Measurements from ENCODE around the gene DNAJC30. TPM values are rescaled to one million over a fixed set of nuclear protein-coding genes. Genes with fewer than 3 reads are reported as not detected.
A peak's percentile ranks its signal among the peaks of the same experiment; 100 is the strongest.

DNAJC30 gene
- total RNA-seq, 1 experiment from 2014 or later = 6.8 TPM

GRCh38 chr7:73719806-73720169, 36.5 kb upstream of the DNAJC30 start:
- H3K4me1 Mint-ChIP-seq = no peaks in the 10 kb centered on the region
- CTCF ChIA-PET = interaction anchor here (1.0 to 2.0 kb wide), 7 partner anchors 9 to 113 kb away, joined by 4 to 18 read pairs (median 4); no protein-coding TSS in a partner anchor
- H3K27ac Mint-ChIP-seq = no peak overlapping the region
- no peak for TF ChIP-seq ZMAT4 (CRISPR knock-in tag; IDR thresholded peaks at IDR 0.05)
- TF ChIP-seq ZNF121 (CRISPR knock-in tag; IDR thresholded peaks at IDR 0.05) = peak; percentile 85; the same call in 1 of the 2 replicates
- peak; percentile 9; the same call in 1 of the 2 replicates for ATAC-seq
- H3K4me3 Mint-ChIP-seq = peak overlapping the region; percentile 64
- H3K36me3 Mint-ChIP-seq = no peaks in the 10 kb centered on the region
- no peaks in the 10 kb centered on the region for H3K9me3 Mint-ChIP-seq
- no peak for DNase-seq (ENCODE audit: low spot score)
- peaks cover 42% of the 10 kb centered on the region for H3K27me3 Mint-ChIP-seq (ENCODE audit: low read depth)
- POLR2A ChIA-PET = interaction anchor here (0.8 kb wide), 1 partner anchor 16 kb away, joined by 5 read pairs; no protein-coding TSS in a partner anchor

- H3K27ac Mint-ChIP-seq = no peak within 1 kb of the TSS
Measured at GRCh38 chr7:73718905-73719805, 35.9 kb upstream of the DNAJC30 start, which contains the start of gene STX1A. Gene STX1A (minus strand): TSS chr7:73719669. CDS start chr7:73719631, 38 bp downstream.

More at GRCh38 chr7:73718905-73719805, 35.9 kb upstream of the DNAJC30 start, which contains the start of gene STX1A:
- ATAC-seq (peak; percentile 94), DNase-seq (ENCODE audit: low spot score) (peak; percentile 68)
- POLR2A ChIA-PET = interaction anchor here (0.5 to 0.8 kb wide), 2 partner anchors 15 to 204 kb away, joined by 3 to 5 read pairs; no protein-coding TSS in a partner anchor
- Mint-ChIP-seq H3K4me3 (peak within 1 kb of the TSS; percentile 64), H3K36me3 (no peaks in the 10 kb centered on the region), H3K4me1 (no peaks in the 10 kb centered on the region), H3K9me3 (no peaks in the 10 kb centered on the region), H3K27me3 (ENCODE audit: low read depth) (peaks cover 42% of the 10 kb centered on the region)
- CTCF ChIA-PET = interaction anchor here (1.0 to 2.0 kb wide), 7 partner anchors 9 to 112 kb away, joined by 4 to 18 read pairs (median 4); no protein-coding TSS in a partner anchor
- TF ChIP-seq ZNF396 (CRISPR knock-in tag; IDR thresholded peaks at IDR 0.05; ENCODE audit: borderline replicate concordance) (no peak), CBFB (CRISPR knock-in tag; IDR thresholded peaks at IDR 0.05; ENCODE audit: low read depth) (no peak), FOXP1 (CRISPR knock-in tag; IDR thresholded peaks at IDR 0.05; ENCODE audit: borderline replicate concordance) (no peak), EMX1 (CRISPR knock-in tag; IDR thresholded peaks at IDR 0.05) (no peak), E2F5 (CRISPR knock-in tag; IDR thresholded peaks at IDR 0.05) (0 out of 2 replicates have a peak, but pooled peaks have one; percentile 16), FOXK1 (CRISPR knock-in tag; IDR thresholded peaks at IDR 0.05) (0 out of 2 replicates have a peak, but pooled peaks have one; percentile 8), JAZF1 (CRISPR knock-in tag; IDR thresholded peaks at IDR 0.05) (no peak), FOXP4 (CRISPR knock-in tag; IDR thresholded peaks at IDR 0.05) (peak; percentile 36; the same call in 1 of the 2 replicates), ETV6 (CRISPR knock-in tag; IDR thresholded peaks at IDR 0.05) (peak; percentile 56; the same call in 1 of the 2 replicates), HMGXB4 (CRISPR knock-in tag; IDR thresholded peaks at IDR 0.05) (0 out of 2 replicates have a peak, but pooled peaks have one; percentile 34), SP1 (CRISPR knock-in tag; conservative IDR thresholded peaks at IDR 0.05) (peak; percentile 36; the same call in 1 of the 2 replicates), ZNF512 (CRISPR knock-in tag; IDR thresholded peaks at IDR 0.05; ENCODE audit: borderline replicate concordance) (no peak)
